ENCODE data around the gene ARL17A. TPM values are rescaled to one million over a fixed set of nuclear protein-coding genes. Genes with fewer than 3 reads are reported as not detected.
A peak's percentile ranks its signal among the peaks of the same experiment; 100 is the strongest.
"Not testable (repeated sequence)": the region's sequence is repeated elsewhere in the genome, so short reads cannot be mapped to it uniquely, and the experiment has no call there.

ARL17A gene
- total RNA-seq, result 8.6 TPM

DNA sequence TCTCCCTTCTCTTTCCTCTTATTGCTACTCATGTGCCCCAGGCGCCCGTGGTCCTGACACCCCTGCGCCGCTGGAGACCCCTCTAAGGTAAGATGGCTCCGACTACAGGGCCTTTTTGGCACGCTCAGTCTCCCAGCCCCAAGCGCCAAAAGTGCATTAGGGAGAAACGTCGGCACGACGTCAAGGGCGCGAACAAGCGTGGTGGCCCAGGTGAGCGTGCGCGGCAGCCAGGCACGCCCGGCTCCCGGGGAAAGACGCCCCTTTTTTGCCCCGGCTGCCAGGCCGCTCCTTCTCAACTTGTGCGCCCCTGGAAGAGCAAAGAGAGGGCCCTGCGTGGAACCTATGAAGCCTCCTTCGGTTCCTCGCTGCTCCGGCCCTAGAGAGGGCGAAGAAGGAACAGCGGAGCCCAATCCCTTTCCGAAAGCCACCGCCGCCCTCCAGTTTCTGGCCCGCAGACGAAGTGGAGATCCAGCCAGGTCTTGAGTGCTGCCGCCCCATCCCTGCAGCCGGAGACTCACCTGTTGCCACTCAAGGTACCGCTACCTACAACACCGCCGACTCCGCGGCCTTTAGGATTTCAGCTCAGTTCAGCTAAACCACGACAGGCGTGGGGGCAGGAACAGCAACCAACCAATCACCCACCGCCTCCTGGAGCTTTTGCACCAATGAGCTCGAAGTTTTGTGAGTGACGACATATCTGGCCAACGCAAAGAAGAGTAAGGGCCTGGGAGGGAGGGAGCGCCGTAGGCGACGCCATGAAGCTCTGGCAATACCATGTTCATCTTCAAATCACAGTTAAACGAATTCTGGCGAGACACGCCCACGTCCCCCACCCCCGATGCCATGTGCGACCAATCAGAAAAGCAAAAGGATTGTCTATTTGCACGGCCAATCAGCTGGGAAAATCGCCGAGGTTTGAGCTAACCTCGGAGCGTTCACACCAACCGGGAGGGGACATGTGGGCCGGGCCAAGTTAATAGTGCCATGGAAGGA, at the start of gene ARL17A:
Gene ARL17A (minus strand): TSS at position 609 of the 993 bp plus-strand sequence. CDS start 3,369 bp downstream, outside the sequence.
- ATAC-seq, result peak; percentile 97

GRCh38 chr17:46628753-46629436, 49.4 kb upstream of the ARL17A start:
- ATAC-seq, result not testable (repeated sequence)

DNA sequence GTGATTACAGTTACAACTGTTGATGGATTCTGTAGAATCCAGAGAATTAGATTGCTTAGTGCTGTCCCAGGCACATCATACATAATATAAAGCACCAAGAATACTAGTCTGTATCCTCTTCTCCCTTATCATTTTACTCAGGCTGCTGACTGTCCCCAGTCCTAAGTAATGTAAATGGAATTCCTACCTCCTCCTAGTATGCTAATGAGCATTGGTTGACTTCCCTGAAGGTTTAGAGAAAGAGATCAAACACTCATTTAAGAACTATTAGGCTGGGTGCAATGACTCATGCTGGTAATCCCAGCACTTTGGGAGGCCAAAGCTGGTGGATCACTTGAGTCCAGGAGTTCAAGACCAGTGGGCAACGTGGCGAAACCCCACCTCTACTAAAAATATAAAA, 48.0 kb upstream of the ARL17A start:
- peak; percentile 67 for ATAC-seq

GRCh38 chr17:46624726-46625125, 45.2 kb upstream of the ARL17A start:
- not testable (repeated sequence) for ATAC-seq

GRCh38 chr17:46623790-46624189, 44.3 kb upstream of the ARL17A start:
- ATAC-seq, result not testable (repeated sequence)

GRCh38 chr17:46618975-46619374, 39.5 kb upstream of the ARL17A start:
- not testable (repeated sequence) for ATAC-seq

- ATAC-seq, result not testable (repeated sequence)
These were observed 37.6 kb upstream of the ARL17A start for GRCh38 chr17:46617121-46617520.

- not testable (repeated sequence) for ATAC-seq
These were observed 34.4 kb upstream of the ARL17A start for GRCh38 chr17:46613876-46614275.

GRCh38 chr17:46611304-46611703, 31.8 kb upstream of the ARL17A start:
- ATAC-seq, result not testable (repeated sequence)

- ATAC-seq, result not testable (repeated sequence)
These were observed 23.6 kb upstream of the ARL17A start for GRCh38 chr17:46603125-46603524.

- peak; percentile 98 for ATAC-seq
These were observed 21.3 kb upstream of the ARL17A start for GRCh38 chr17:46600767-46601166.

DNA sequence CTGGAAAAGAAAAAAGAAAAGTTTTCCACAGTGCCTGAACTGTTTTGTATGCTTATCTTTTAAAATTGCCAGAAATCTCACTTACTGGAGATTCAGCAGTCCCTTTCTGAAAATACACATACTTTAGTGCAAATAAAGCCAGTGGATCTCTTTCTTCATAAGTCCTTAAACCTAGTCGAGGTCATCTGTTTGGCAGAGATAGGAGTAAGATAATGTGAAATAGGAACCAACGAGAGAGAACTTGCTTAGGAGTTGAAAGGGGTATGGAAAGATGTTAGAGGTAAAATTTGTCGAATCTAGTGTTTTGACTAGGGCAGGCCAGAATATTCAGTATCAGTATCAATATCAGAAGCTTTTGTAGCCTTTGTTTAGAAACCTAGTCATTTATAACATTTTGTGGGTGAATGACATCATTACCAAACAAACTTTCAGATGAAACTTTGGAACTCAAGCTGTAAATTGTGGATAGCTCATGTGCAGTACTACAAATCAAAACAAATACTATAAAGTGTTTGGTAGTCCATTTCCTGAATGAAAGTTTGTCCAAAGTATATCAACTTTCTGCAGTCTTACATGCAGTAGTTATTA, 18.9 kb upstream of the ARL17A start:
- ATAC-seq, result not testable (repeated sequence)

DNA sequence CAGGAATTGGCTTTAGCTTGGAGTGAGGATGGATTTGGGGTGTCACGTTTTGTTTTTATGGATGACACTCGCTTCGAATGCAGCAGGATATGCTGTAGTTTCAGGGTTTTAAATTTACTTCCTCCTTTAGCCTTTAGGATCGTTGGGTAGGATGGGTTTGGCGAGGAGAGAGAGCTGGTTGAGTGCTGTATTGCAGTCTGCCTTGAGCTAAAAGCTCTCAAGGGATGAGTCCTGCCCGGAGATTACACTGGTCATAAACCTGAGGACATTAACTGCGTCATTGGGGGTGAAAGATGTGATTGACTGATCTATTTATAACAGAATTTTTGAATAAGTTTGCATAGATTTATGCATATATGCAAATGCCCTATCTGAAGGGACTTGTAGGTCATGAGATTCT, 11.8 kb upstream of the ARL17A start:
- ATAC-seq, result peak; percentile 78

GRCh38 chr17:46590157-46591146, 11.0 kb upstream of the ARL17A start, which contains the start of gene NSF:
Gene NSF (plus strand): TSS chr17:46590669. CDS start chr17:46590776, 107 bp downstream.
- ATAC-seq, result peak; percentile 95

- not testable (repeated sequence) for ATAC-seq
These were observed 6.0 kb upstream of the ARL17A start for GRCh38 chr17:46585444-46585843.

DNA sequence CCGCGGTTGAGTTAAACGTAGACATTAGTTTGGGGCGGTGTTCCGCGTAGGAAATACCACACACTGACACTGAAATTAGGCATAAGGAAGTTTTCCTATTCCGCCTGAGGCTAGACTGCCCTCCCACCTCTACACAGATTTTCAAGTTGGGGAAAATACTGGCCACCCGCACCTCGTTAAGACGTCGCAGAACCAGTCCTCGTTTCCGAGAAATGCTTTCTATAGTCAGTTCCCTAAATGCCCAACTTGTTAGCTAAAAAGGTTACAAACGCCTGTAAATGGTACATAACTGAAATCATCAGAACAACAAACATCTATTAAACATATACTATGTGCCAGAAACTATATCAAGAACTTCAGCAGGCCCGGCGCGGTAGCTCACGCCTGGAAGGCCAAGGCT, 591 bp upstream of the ARL17A start:
- ATAC-seq, result not testable (repeated sequence)

GRCh38 chr17:46571796-46572195, 7.7 kb downstream of the ARL17A start:
- not testable (repeated sequence) for ATAC-seq

- not testable (repeated sequence) for ATAC-seq
These were observed 12.5 kb downstream of the ARL17A start for GRCh38 chr17:46566980-46567379.

- peak; percentile 29 for ATAC-seq
These were observed 13.2 kb downstream of the ARL17A start for GRCh38 chr17:46566284-46566683.

DNA sequence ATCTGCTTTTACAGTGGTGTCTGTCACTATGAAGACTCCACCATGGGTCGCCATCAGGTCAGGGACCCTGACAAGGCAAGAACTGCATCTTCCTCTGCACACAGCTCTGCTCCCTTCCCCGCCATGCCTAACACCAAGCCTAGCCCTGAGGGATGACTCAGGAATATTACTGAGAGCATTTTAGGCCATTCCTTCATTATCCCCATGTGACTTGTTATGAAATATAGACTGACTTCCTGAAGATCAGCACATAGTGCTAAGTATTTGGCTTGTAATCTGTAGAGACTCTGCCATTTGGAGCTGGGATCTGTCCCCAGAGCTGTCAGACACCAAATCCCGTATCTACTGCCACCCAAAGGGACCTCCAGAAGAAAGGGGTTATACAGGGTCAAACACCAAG, 19.4 kb downstream of the ARL17A start:
- peak; percentile 90 for ATAC-seq

- ATAC-seq, result peak; percentile 50
These were observed 20.3 kb downstream of the ARL17A start for GRCh38 chr17:46559155-46559554.
